Erythroblast (primary cell): ENCODE data around the gene LUC7L.

Experiments
- GATA1 ChIP-seq: IDR thresholded peaks from 2 replicates; pipeline ENCODE4 v1.6.1; 2011; ENCODE audit warnings: low read depth, mild to moderate bottlenecking, control low read depth, low read length, moderate library complexity
- POLR2A ChIP-seq: IDR thresholded peaks from 2 replicates; pipeline ENCODE4 v1.6.1; 2011; ENCODE audit warnings: mild to moderate bottlenecking, low read length

DNA sequence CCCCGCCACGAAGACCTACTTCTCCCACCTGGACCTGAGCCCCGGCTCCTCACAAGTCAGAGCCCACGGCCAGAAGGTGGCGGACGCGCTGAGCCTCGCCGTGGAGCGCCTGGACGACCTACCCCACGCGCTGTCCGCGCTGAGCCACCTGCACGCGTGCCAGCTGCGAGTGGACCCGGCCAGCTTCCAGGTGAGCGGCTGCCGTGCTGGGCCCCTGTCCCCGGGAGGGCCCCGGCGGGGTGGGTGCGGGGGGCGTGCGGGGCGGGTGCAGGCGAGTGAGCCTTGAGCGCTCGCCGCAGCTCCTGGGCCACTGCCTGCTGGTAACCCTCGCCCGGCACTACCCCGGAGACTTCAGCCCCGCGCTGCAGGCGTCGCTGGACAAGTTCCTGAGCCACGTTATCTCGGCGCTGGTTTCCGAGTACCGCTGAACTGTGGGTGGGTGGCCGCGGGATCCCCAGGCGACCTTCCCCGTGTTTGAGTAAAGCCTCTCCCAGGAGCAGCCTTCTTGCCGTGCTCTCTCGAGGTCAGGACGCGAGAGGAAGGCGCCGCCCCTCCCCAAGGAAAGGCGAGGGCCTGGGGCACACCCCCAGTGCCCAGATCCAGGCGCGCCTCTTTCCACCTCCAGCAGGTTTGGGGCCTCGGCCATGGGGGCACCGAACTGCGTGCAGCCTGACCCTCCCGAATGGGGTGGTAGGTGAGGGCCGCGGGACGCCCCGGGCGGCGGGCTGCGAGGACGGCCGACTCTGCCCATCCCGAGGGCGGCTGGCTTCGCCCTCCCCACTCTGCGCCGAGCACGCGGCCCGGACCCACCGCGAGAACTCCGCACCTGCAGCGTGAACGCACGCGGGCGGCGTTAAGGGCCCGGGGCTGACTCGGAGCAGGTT, 48.3 kb downstream of the LUC7L start:
- TF ChIP-seq POLR2A (peak; percentile 73), GATA1 (no peak)
